ENCODE results near the gene DEPDC1. TPM values are rescaled to one million over a fixed set of nuclear protein-coding genes. Genes with fewer than 3 reads are reported as not detected.

DEPDC1 gene
- total and polyA plus RNA-seq, 12 donors, result 0.03 to 1.9 (median 0.24) TPM

DNA sequence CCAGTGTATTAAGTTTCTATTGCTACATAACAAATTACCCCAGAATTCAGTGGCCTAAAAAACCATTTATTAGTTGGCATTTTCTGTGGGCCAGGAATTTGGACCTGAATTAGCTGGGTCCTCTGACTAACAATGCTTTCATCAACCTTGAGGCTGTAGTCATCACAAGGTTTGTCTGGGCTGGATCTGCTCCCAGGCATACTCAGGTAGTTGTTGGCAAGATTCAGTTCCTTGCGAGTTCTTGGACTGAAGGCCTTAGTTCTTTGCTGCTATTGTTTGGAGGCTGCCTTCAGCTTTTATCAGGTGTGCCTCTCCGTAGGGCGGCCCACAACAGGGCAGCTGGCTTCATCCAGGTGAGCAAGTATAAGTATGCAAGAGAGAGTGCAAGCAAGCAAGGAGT lies 31.4 kb upstream of the DEPDC1 start:
- DNase-seq (no peak), ATAC-seq (no peak)
- Histone ChIP-seq H3K9me3 (peaks cover 0 to 19% (median 0%) of the 10 kb centered on the region in 11 donors), H3K27ac (no peak overlapping the region), H3K27me3 (no peaks in the 10 kb centered on the region), H3K36me3 (no peaks in the 10 kb centered on the region), H3K4me1 (no peaks in the 10 kb centered on the region), H3K4me3 (no peak overlapping the region)
- TF ChIP-seq CTCF (IDR thresholded peaks at IDR 0.05), result no peak
- intact Hi-C loops (cut with DNase I), result no loop called here
- WGBS, 2 donors, result 95 to 99% methylated on average over 3 of the region's 3 CpGs

DNA sequence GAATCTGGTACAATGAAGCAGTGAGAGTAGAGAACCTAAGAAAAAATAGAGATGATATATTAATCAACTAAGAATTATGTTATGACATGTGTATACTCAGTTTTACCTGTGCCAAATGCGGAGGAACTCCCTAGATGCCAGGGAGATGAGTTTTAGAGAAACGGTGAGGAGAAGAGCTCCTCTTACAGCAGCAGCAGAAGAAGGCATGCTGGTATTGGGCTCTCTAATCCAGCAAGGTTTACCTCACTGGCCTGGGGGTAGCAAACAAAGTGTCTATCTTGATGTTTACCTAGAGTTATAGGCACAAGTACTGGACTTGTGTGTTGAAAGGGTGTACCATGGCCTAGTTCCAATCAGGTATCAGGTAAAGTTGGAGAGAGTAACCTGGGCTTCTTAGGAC lies 28.9 kb upstream of the DEPDC1 start:
- Histone ChIP-seq H3K9me3 (peaks cover 0 to under 1% (median 0%) of the 10 kb centered on the region in 11 donors), H3K4me1 (peaks cover 0 to 1% (median 0%) of the 10 kb centered on the region in 9 donors), H3K27ac (no peak overlapping the region), H3K27me3 (no peaks in the 10 kb centered on the region), H3K36me3 (no peaks in the 10 kb centered on the region), H3K4me3 (no peak overlapping the region)
- DNase-seq (no peak), ATAC-seq (no peak)
- no peak for TF ChIP-seq CTCF (IDR thresholded peaks at IDR 0.05)
- intact Hi-C loops (cut with DNase I), result no loop called here
- 93 to 94% methylated on average over 2 of the region's 2 CpGs for WGBS, 2 donors

DNA sequence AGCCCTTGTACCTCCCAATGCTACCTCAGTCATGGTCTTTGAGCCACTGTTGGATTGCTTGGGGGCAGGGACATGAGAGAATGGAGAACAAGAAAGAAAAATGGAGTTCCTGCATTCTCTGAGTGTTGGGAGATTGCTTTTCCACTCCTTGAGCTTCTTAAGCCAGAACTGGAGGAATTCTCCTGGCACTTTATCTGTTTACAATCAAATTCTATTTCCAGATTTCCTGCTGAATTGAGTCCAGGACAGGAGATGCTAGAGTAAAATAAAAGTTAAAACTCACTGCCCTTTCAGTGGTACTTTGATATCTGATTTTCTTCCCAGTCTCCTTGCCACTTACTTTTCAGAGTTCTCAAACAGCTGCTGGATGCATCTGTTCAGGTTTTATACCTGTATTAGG lies 24.4 kb upstream of the DEPDC1 start:
- no peak for TF ChIP-seq CTCF (IDR thresholded peaks at IDR 0.05)
- DNase-seq (no peak), ATAC-seq (no peak)
- H3K36me3 ChIP-seq, result no peaks in the 10 kb centered on the region
- H3K4me1 ChIP-seq, result peaks cover 0 to 4% (median 0%) of the 10 kb centered on the region in 9 donors
- intact Hi-C loops (cut with DNase I), result no loop called here
- no peaks in the 10 kb centered on the region for H3K9me3 ChIP-seq
- no peaks in the 10 kb centered on the region for H3K27me3 ChIP-seq
- H3K4me3 ChIP-seq, result no peak overlapping the region
- peak overlapping the region in 1 of 10 donors; percentile 43 for H3K27ac ChIP-seq

GRCh38 chr1:68516066-68516465 lies 19.2 kb upstream of the DEPDC1 start:
- H3K9me3 ChIP-seq, result peaks cover 0 to 6% (median 0%) of the 10 kb centered on the region in 11 donors
- no peak for TF ChIP-seq CTCF (IDR thresholded peaks at IDR 0.05)
- no peaks in the 10 kb centered on the region for H3K27me3 ChIP-seq
- ATAC-seq (no peak), DNase-seq (no peak)
- H3K4me3 ChIP-seq, result no peak overlapping the region
- WGBS, 2 donors, result 69 to 75% methylated on average over 2 of the region's 2 CpGs
- H3K36me3 ChIP-seq, result no peaks in the 10 kb centered on the region
- H3K27ac ChIP-seq, result no peak overlapping the region
- intact Hi-C loops (cut with DNase I), result no loop called here
- peaks cover 0 to 4% (median 0%) of the 10 kb centered on the region in 9 donors for H3K4me1 ChIP-seq

Measured in heart right ventricle (tissue), 16 donors.